ENCODE measurements around the gene WDR27.
"Not testable (repeated sequence)": the region's sequence is repeated elsewhere in the genome, so short reads cannot be mapped to it uniquely, and the experiment has no call there.

WDR27 gene

DNA sequence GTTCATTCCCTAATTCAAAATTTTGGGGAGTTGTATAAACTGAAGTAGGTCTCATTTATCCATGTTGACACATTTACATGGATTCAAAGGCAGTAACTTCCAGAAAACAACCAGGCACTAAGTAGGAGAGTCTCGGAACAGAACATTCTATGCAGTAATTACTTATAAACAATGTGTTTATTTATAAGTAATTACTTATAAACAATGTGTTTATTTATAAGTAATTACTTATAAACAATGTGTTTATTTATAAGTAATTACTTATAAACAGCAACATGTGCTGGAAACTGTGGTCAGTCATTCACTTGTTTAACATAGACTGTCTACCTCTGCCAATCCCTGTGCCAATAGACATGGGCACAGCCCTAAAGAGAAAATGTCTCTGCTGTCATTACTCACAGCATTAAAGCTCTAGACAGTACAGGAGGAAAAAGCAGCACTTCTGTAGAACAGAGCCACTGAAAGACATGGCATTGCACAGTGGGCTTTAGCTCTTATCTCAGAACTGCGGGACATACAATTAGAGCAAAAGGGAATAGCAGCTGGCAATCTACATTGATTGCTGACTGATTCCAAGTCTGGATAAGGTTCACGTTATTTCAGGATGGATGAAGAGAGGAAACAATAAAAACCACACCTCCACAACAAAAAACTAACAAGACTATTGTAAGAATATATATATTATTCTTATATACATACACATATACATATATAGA is 188.2 kb downstream of the WDR27 start:
- no peaks in the 10 kb centered on the region for H3K27me3 ChIP-seq (ENCODE audit: low read length)
- no peak overlapping the region for H3K9ac ChIP-seq (ENCODE audit: low read length)
- TF ChIP-seq EZH2phosphoT487 (conservative IDR thresholded peaks at IDR 0.05; ENCODE audit: low read length) (no peak), CTCF (IDR thresholded peaks at IDR 0.05; ENCODE audit: insufficient read depth, low read length, poor library complexity, severe bottlenecking) (no peak)

GRCh38 chr6:169511785-169512184 is 190.0 kb downstream of the WDR27 start:
- H3K27me3 ChIP-seq (ENCODE audit: low read length); H3K36me3 ChIP-seq (ENCODE audit: low read length); H3K4me2 ChIP-seq (ENCODE audit: low read depth, low read length, poor library complexity, severe bottlenecking); H3K27ac ChIP-seq (ENCODE audit: low read depth, low read length); H2AFZ ChIP-seq (ENCODE audit: low read depth, low read length, severe bottlenecking); H3K9ac ChIP-seq (ENCODE audit: low read length); H3K79me2 ChIP-seq (ENCODE audit: insufficient read depth, low read length); H3K9me3 ChIP-seq (ENCODE audit: insufficient read depth, low read length); H3K9me2 ChIP-seq (replicated peaks; ENCODE audit: insufficient read depth, low read length); H3F3A ChIP-seq (ENCODE audit: insufficient read depth); H4K20me1 ChIP-seq (ENCODE audit: low read depth, low read length); H3K4me3 ChIP-seq (ENCODE audit: insufficient read depth, low read length, poor library complexity, severe bottlenecking): not testable (repeated sequence)

More for the DNA sequence above, 188.2 kb downstream of the WDR27 start:
- no peaks in the 10 kb centered on the region for H3F3A ChIP-seq (ENCODE audit: insufficient read depth)
- H3K9me3 ChIP-seq (ENCODE audit: insufficient read depth, low read length) = no peaks in the 10 kb centered on the region
- no peaks in the 10 kb centered on the region for H3K79me2 ChIP-seq (ENCODE audit: insufficient read depth, low read length)
- H3K4me2 ChIP-seq (ENCODE audit: low read depth, low read length, poor library complexity, severe bottlenecking) = no peak overlapping the region
- H3K4me3 ChIP-seq (ENCODE audit: insufficient read depth, low read length, poor library complexity, severe bottlenecking) = no peak overlapping the region
- no peak overlapping the region for H3K27ac ChIP-seq (ENCODE audit: low read depth, low read length)
- no peaks in the 10 kb centered on the region for H4K20me1 ChIP-seq (ENCODE audit: low read depth, low read length)
- H2AFZ ChIP-seq (ENCODE audit: low read depth, low read length, severe bottlenecking) = no peak overlapping the region
- H3K9me2 ChIP-seq (replicated peaks; ENCODE audit: insufficient read depth, low read length) = no peaks in the 10 kb centered on the region
- no peaks in the 10 kb centered on the region for H3K36me3 ChIP-seq (ENCODE audit: low read length)

- Histone ChIP-seq H3K27me3 (ENCODE audit: low read length) (no peaks in the 10 kb centered on the region), H3K4me2 (ENCODE audit: low read depth, low read length, poor library complexity, severe bottlenecking) (no peak overlapping the region), H3K27ac (ENCODE audit: low read depth, low read length) (no peak overlapping the region), H3F3A (ENCODE audit: insufficient read depth) (no peaks in the 10 kb centered on the region), H3K9me3 (ENCODE audit: insufficient read depth, low read length) (peaks cover 7% of the 10 kb centered on the region; the same call in 1 of the 2 replicates), H3K9me2 (replicated peaks; ENCODE audit: insufficient read depth, low read length) (no peaks in the 10 kb centered on the region), H2AFZ (ENCODE audit: low read depth, low read length, severe bottlenecking) (no peak overlapping the region), H3K36me3 (ENCODE audit: low read length) (0 out of 2 replicates have a peak, but pooled peaks cover 5% of the 10 kb centered on the region), H3K4me3 (ENCODE audit: insufficient read depth, low read length, poor library complexity, severe bottlenecking) (no peak overlapping the region), H3K9ac (ENCODE audit: low read length) (no peak overlapping the region), H3K79me2 (ENCODE audit: insufficient read depth, low read length) (no peaks in the 10 kb centered on the region), H4K20me1 (ENCODE audit: low read depth, low read length) (no peaks in the 10 kb centered on the region)
- no peak for TF ChIP-seq EZH2phosphoT487 (conservative IDR thresholded peaks at IDR 0.05; ENCODE audit: low read length)
- TF ChIP-seq CTCF (IDR thresholded peaks at IDR 0.05; ENCODE audit: insufficient read depth, low read length, poor library complexity, severe bottlenecking) = no peak
These were observed 191.0 kb downstream of the WDR27 start for GRCh38 chr6:169510871-169511270.

GRCh38 chr6:169508452-169508851 is 193.4 kb downstream of the WDR27 start:
- H3F3A ChIP-seq (ENCODE audit: insufficient read depth) = no peaks in the 10 kb centered on the region
- H3K36me3 ChIP-seq (ENCODE audit: low read length) = 0 out of 2 replicates have a peak, but pooled peaks cover 5% of the 10 kb centered on the region
- H4K20me1 ChIP-seq (ENCODE audit: low read depth, low read length) = no peaks in the 10 kb centered on the region
- no peak overlapping the region for H3K4me2 ChIP-seq (ENCODE audit: low read depth, low read length, poor library complexity, severe bottlenecking)
- no peak overlapping the region for H3K27ac ChIP-seq (ENCODE audit: low read depth, low read length)
- no peak for TF ChIP-seq CTCF (IDR thresholded peaks at IDR 0.05; ENCODE audit: insufficient read depth, low read length, poor library complexity, severe bottlenecking)
- no peak for TF ChIP-seq EZH2phosphoT487 (conservative IDR thresholded peaks at IDR 0.05; ENCODE audit: low read length)
- no peak overlapping the region for H3K4me3 ChIP-seq (ENCODE audit: insufficient read depth, low read length, poor library complexity, severe bottlenecking)
- H3K9ac ChIP-seq (ENCODE audit: low read length) = no peak overlapping the region
- H3K9me3 ChIP-seq (ENCODE audit: insufficient read depth, low read length) = peaks cover 7% of the 10 kb centered on the region; the same call in 1 of the 2 replicates
- no peaks in the 10 kb centered on the region for H3K79me2 ChIP-seq (ENCODE audit: insufficient read depth, low read length)
- H3K9me2 ChIP-seq (replicated peaks; ENCODE audit: insufficient read depth, low read length) = no peaks in the 10 kb centered on the region
- H2AFZ ChIP-seq (ENCODE audit: low read depth, low read length, severe bottlenecking) = no peak overlapping the region
- no peaks in the 10 kb centered on the region for H3K27me3 ChIP-seq (ENCODE audit: low read length)
